Activated T-helper 17 cell treated with anti-CD3 and anti-CD28 coated beads, Interleukin-2, amount 50 U/mL, for 72 hours (primary cell): ENCODE data around the gene PRDM2. TPM values are rescaled to one million over a fixed set of nuclear protein-coding genes. Genes with fewer than 3 reads are reported as not detected.
"Not testable (repeated sequence)": the region's sequence is repeated elsewhere in the genome, so short reads cannot be mapped to it uniquely, and the experiment has no call there.

Source experiments
- ATAC-seq: fragments of 150-1000 bp; cut with Tn5 transposase; replicated peaks from 2 replicates; pipeline ENCODE4 v1.10.0; 2021; ENCODE audit warnings: mild to moderate bottlenecking, moderate library complexity
- H3K27ac Mint-ChIP-seq: one replicate; pipeline ENCODE4 v1.8.0; 2022; ENCODE audit warnings: mixed read lengths
- H3K27me3 Mint-ChIP-seq: one replicate; pipeline ENCODE4 v1.8.0; 2022; ENCODE audit warnings: mixed read lengths
- H3K36me3 Mint-ChIP-seq: one replicate; pipeline ENCODE4 v1.8.0; 2022; ENCODE audit warnings: low read depth, mild to moderate bottlenecking, mixed read lengths
- H3K4me1 Mint-ChIP-seq: one replicate; pipeline ENCODE4 v1.8.0; 2022; ENCODE audit warnings: mixed read lengths
- H3K4me3 Mint-ChIP-seq: one replicate; pipeline ENCODE4 v1.8.0; 2022; ENCODE audit warnings: mild to moderate bottlenecking, mixed read lengths
- H3K9me3 Mint-ChIP-seq: one replicate; pipeline ENCODE4 v1.8.0; 2022; ENCODE audit warnings: mixed read lengths
- total RNA-seq, 2 donors: library from RNA; stranded (reverse); gene quantifications; one replicate each; pipeline ENCODE4 v1.2.3, GENCODE V29; 2022

Gene PRDM2
- total RNA-seq, 2 donors from 2014 or later, result 57.1 to 66.1 TPM

- Mint-ChIP-seq H3K27me3 (no peaks in the 10 kb centered on the region), H3K4me3 (peak overlapping the region; percentile 8), H3K4me1 (peaks cover 30% of the 10 kb centered on the region), H3K27ac (peak overlapping the region; percentile 27), H3K36me3 (peaks cover 35% of the 10 kb centered on the region), H3K9me3 (no peaks in the 10 kb centered on the region)
- no peak for ATAC-seq
These were observed 6.1 kb downstream of the PRDM2 start for GRCh38 chr1:13706046-13706445.

- H3K27me3 Mint-ChIP-seq, result no peaks in the 10 kb centered on the region
- no peak overlapping the region for H3K4me3 Mint-ChIP-seq
- no peaks in the 10 kb centered on the region for H3K9me3 Mint-ChIP-seq
- no peak overlapping the region for H3K27ac Mint-ChIP-seq
- no peak for ATAC-seq
- peaks cover 30% of the 10 kb centered on the region for H3K4me1 Mint-ChIP-seq
- H3K36me3 Mint-ChIP-seq, result peaks cover 30% of the 10 kb centered on the region
These were observed 7.2 kb downstream of the PRDM2 start for GRCh38 chr1:13707164-13707563.

GRCh38 chr1:13708380-13708982 is 8.5 kb downstream of the PRDM2 start:
- H3K4me1 Mint-ChIP-seq, result peaks cover 32% of the 10 kb centered on the region
- no peaks in the 10 kb centered on the region for H3K27me3 Mint-ChIP-seq
- no peak for ATAC-seq
- H3K27ac Mint-ChIP-seq, result no peak overlapping the region
- H3K4me3 Mint-ChIP-seq, result no peak overlapping the region
- peaks cover 20% of the 10 kb centered on the region for H3K36me3 Mint-ChIP-seq
- no peaks in the 10 kb centered on the region for H3K9me3 Mint-ChIP-seq

GRCh38 chr1:13710086-13710485 is 10.1 kb downstream of the PRDM2 start:
- Mint-ChIP-seq H3K4me1 (peaks cover 24% of the 10 kb centered on the region), H3K4me3 (no peak overlapping the region), H3K9me3 (no peaks in the 10 kb centered on the region), H3K27ac (no peak overlapping the region), H3K36me3 (peaks cover 22% of the 10 kb centered on the region), H3K27me3 (no peaks in the 10 kb centered on the region)
- ATAC-seq, result no peak

- Mint-ChIP-seq H3K27ac (no peak overlapping the region), H3K9me3 (no peaks in the 10 kb centered on the region), H3K4me1 (peaks cover 20% of the 10 kb centered on the region), H3K36me3 (peaks cover 33% of the 10 kb centered on the region), H3K4me3 (no peak overlapping the region), H3K27me3 (no peaks in the 10 kb centered on the region)
- ATAC-seq, result no peak
These were observed 14.9 kb downstream of the PRDM2 start for GRCh38 chr1:13714851-13715250.

- peaks cover 18% of the 10 kb centered on the region for H3K4me1 Mint-ChIP-seq
- not testable (repeated sequence) for H3K4me3 Mint-ChIP-seq, H3K27me3 Mint-ChIP-seq
These were observed 15.8 kb downstream of the PRDM2 start for GRCh38 chr1:13715616-13716287.

GRCh38 chr1:13722808-13723360 is 22.9 kb downstream of the PRDM2 start:
- no peak for ATAC-seq
- Mint-ChIP-seq H3K4me3 (no peak overlapping the region), H3K9me3 (no peaks in the 10 kb centered on the region), H3K36me3 (peaks cover 10% of the 10 kb centered on the region), H3K27ac (peak overlapping the region; percentile 85), H3K4me1 (peaks cover 27% of the 10 kb centered on the region), H3K27me3 (no peaks in the 10 kb centered on the region)

More at GRCh38 chr1:13715616-13716287, 15.8 kb downstream of the PRDM2 start:
- H3K27ac Mint-ChIP-seq, H3K9me3 Mint-ChIP-seq, ATAC-seq: not testable (repeated sequence)
- H3K36me3 Mint-ChIP-seq, result peaks cover 33% of the 10 kb centered on the region

GRCh38 chr1:13723810-13724209 is 23.8 kb downstream of the PRDM2 start:
- Mint-ChIP-seq H3K4me1 (peaks cover 22% of the 10 kb centered on the region), H3K4me3 (no peak overlapping the region), H3K27me3 (no peaks in the 10 kb centered on the region), H3K9me3 (no peaks in the 10 kb centered on the region), H3K36me3 (peaks cover 1% of the 10 kb centered on the region), H3K27ac (peak overlapping the region; percentile 85)
- no peak for ATAC-seq

GRCh38 chr1:13725714-13726175 is 25.8 kb downstream of the PRDM2 start:
- Mint-ChIP-seq H3K27ac (peak overlapping the region; percentile 82), H3K9me3 (no peaks in the 10 kb centered on the region), H3K4me3 (no peak overlapping the region), H3K27me3 (no peaks in the 10 kb centered on the region), H3K4me1 (peaks cover 21% of the 10 kb centered on the region), H3K36me3 (peaks cover 1% of the 10 kb centered on the region)
- ATAC-seq, result peak; percentile 35

- peak overlapping the region; percentile 92 for H3K27ac Mint-ChIP-seq
These were observed 28.2 kb downstream of the PRDM2 start for GRCh38 chr1:13728091-13728715.

GRCh38 chr1:13730291-13730690 is 30.3 kb downstream of the PRDM2 start:
- Mint-ChIP-seq H3K4me1 (peaks cover 23% of the 10 kb centered on the region), H3K27ac (peak overlapping the region; percentile 92), H3K27me3 (no peaks in the 10 kb centered on the region), H3K4me3 (peak overlapping the region; percentile 83), H3K9me3 (no peaks in the 10 kb centered on the region), H3K36me3 (peaks cover 45% of the 10 kb centered on the region)
- no peak for ATAC-seq

More at GRCh38 chr1:13728091-13728715, 28.2 kb downstream of the PRDM2 start:
- Mint-ChIP-seq H3K4me3 (no peak overlapping the region), H3K4me1 (peaks cover 20% of the 10 kb centered on the region), H3K36me3 (peaks cover 24% of the 10 kb centered on the region), H3K27me3 (no peaks in the 10 kb centered on the region), H3K9me3 (no peaks in the 10 kb centered on the region)
- no peak for ATAC-seq

- Mint-ChIP-seq H3K27ac (peak overlapping the region; percentile 92), H3K27me3 (no peaks in the 10 kb centered on the region), H3K4me3 (peak overlapping the region; percentile 83), H3K9me3 (no peaks in the 10 kb centered on the region), H3K4me1 (peaks cover 23% of the 10 kb centered on the region), H3K36me3 (peaks cover 51% of the 10 kb centered on the region)
- peak; percentile 97 for ATAC-seq
These were observed 30.9 kb downstream of the PRDM2 start for GRCh38 chr1:13730751-13731482.

- peaks cover 53% of the 10 kb centered on the region for H3K36me3 Mint-ChIP-seq
- peaks cover 19% of the 10 kb centered on the region for H3K4me1 Mint-ChIP-seq
- H3K27ac Mint-ChIP-seq, result peak overlapping the region; percentile 92
- H3K27me3 Mint-ChIP-seq, result no peaks in the 10 kb centered on the region
- ATAC-seq, result no peak
- H3K9me3 Mint-ChIP-seq, result no peaks in the 10 kb centered on the region
- H3K4me3 Mint-ChIP-seq, result peak overlapping the region; percentile 83
These were observed 31.9 kb downstream of the PRDM2 start for GRCh38 chr1:13731897-13732296.
